Astrocyte of the hippocampus (primary cell): Measurements from ENCODE around the gene IGSF8.

Experiments used
- DNase-seq: peaks from one replicate; pipeline ENCODE4 v3.0.0; 2011; ENCODE audit warnings: low read depth, low spot score

The IGSF8 gene

DNA sequence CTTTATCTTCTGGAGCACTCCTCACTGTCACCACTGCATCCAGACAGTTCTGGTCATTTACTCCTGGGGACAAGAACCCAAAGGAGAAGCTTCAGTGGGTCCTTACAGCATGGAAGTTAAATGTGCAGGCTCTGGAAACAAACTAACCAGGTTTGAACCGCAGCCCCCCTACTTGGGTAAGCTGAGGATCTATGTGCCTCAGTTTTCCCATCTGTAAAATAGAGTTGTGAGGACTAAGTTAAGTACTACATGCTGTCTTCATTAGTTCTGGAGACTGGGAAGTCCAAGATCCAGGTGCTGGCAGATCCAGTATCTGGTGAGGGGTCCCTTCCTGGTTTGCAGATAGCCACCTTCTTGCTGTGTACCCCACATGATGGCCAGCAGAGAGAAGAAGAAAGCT lies 9.1 kb upstream of the IGSF8 start:
- DNase-seq, result no peak

DNA sequence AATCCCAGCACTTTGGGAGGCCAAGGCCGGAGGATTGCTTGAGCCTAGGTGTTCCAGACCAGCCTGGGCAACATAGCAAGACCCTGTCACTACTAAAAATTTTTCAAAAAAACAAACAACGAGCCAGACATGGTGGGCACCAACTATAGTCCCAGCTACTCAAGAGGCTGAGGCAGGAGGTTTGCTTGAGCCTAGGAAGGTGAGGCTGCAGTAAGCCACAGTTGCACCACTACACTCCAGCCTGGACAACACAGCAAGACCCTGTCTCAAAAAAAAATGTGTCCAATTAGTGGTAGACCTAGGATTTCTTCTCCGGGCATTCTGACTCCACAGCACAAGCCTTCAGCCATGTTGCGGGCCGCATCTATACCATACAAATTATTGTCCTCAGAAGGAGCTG lies 6.7 kb upstream of the IGSF8 start:
- DNase-seq, result no peak

DNA sequence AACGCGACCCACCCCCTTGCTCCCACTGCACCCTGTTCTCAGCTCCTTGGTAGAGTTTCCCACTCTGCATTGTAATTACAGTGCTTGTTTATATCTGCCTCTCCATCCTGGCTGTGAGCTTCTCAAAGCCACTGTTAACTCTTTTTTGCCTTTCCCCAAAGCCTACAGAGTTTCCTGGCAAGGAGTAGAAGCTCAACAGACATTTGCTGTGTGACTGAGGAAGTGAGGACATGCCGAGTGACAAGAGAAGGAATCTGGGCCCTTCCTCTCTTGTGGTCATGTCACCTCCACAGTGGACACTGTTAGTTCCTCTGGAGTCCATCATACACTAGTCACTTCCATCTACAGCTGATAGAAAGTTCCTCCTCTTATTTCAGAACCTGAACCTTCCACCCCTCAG lies 6.1 kb upstream of the IGSF8 start:
- no peak for DNase-seq

DNA sequence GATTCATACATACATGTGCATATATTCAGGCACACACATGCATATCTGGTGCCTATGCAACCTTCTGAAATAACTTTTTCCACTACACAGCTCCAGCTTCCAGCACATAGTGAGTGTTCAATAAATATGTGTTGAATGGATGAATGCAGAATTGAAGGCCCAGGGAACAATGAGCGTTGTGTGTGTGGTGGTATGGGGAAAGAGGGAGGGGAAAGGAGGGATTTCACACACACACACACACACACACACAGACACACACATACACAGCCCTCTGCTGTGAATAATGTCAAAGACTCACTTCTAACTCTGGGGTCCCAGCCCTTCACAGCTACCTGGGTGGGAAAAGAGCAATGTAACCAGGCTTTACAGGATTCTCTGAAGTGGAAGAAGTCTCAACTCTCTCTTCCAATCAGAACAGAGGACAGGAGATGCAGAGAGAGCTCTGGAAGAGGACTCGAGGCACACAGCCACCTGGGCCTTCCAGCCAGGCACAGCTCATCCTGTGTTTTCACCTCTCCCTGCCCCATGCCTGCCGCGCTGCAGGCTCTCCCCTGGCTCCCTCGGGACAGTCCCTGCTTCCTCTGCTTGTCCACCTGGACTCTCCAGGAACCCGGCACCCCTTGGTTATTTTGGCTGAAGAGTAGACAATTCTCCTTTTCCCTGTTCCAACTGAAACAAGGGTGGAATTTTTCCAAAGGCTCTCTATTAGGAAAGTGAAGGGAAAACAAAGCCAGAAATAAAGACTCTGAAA lies 5.4 kb upstream of the IGSF8 start:
- DNase-seq, result no peak

DNA sequence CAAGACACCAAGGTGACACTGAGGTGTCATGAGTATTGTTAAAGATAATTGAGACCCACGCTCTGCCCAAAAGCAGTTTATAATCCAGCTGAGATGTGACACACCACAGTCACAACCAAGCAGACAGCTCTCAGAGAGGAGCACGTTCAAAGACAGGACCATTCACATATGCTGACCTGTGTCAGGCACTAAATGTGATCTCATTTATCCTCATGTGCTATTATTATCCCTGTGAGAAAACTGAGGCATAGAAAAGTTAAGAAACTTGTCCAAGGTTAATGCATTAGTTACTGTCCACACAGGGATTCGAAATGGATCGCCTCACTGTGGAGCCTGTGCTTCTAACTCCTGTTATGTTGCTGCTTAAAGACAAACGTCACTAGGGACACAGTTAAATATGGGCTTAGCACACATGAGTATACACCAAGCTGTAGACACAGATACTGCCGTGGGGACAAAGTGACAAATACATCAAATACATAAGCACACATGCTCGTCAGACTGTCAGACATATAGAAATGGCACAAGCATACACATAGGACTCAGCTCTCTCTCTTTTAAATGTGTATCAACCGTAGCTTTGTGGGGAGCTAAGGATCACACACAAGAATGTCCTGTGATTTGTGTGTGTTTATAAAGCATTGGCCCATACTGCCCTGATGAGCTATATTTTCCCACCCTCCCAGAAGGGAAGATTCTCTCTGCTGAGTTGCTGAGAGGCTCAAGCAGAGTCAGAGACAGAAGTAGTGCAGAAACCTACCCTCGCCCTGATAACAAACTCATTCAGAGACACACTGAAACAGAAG lies 3.5 kb upstream of the IGSF8 start:
- DNase-seq, result no peak

DNA sequence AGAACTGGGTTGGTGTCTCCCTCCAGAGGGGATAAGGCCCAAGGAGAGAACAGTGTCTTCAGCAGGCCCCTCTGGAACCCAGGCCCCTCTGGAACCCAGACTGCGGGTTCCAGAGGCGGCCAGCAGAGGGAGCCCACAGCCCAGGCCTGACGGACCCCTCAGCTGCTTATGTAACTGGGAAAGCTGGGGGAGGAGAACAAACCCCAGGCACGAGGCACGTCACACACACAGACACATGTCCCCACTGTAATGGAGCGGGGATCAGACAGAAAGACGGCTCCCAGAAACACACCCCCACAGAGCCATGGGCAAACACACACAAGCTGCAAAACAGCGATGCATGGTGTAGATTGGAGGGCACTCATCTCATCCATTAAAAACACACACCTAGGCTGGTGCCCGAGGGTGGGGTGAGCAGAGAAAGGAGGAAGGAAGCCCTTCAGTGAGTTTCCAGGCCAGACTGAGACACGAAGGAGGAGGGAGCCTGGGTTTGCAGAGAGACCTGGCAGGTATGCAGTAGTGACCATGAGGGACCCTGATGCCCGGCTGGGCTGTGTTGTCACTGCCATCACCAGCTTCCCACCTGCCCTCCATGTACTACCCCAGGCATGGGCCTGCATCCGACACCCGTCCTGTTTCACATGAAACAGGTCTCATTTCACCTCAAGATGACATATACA lies 2.8 kb upstream of the IGSF8 start:
- DNase-seq, result peak; percentile 87

DNA sequence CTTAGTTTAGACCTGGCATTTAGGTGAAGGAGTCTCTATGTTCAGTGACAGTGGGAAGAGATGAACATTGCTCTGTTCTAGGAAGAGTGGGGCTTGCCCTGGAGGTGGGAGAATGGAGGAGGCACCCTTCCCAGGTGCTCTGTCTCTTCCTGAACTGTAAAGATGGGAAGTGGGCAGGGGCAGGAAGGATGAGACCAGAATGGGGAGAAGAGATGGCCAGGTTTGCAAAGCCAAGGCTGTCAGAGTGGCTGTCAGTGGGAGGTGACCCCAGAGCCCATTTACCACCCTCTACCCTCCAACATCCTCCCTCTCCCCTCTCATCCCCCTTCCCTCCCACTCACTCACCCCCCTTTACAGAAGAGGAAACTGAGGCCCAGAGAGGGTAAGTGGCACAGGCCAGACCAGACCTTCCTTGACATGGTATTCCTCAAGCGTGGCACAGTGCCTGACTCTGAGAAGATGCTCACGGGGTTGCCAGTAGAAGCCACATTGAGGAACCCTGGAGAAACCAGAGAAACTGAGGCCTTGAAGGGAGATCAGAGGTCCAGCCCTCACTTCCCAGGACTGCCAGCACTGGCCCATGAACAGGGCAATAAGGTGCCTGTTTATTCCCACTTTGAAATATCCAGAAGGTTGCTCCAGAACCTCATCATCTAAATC lies 1.4 kb upstream of the IGSF8 start:
- DNase-seq, result no peak

DNA sequence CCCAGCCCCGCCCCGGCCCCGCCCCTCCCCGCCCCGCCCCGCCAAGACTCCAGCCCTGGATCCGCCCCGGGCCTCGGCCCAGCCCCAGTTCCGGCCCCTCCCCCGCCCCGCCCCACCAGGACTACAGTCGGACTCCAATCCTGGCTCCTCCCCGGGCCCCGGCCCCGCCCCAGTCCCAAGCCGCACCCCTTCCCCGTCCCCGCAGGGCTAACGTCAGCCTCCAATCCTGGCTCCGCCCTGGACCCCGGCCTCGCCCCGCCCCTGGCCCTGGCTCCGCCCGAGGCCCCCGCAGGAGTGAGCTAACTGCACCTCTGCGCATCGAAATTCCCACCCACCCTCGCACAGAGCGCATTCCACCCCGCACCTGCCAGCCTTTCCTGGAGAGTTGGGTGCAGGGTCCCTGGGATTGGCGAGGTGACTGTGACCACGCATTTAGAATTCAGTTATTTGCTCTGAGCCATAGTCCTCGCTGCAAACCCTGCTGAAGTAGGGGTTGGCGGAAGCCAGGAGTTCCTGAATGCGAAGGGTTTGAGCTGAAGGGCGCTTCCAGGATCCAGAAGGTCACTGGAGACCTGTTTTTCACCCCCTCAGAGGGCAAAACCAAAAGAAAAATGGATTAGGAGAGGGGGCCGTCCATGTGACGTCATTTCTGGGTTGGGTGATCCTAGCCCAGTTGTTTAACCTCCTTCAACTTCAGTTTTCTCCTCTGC lies 588 bp upstream of the IGSF8 start:
- peak; percentile 98 for DNase-seq

DNA sequence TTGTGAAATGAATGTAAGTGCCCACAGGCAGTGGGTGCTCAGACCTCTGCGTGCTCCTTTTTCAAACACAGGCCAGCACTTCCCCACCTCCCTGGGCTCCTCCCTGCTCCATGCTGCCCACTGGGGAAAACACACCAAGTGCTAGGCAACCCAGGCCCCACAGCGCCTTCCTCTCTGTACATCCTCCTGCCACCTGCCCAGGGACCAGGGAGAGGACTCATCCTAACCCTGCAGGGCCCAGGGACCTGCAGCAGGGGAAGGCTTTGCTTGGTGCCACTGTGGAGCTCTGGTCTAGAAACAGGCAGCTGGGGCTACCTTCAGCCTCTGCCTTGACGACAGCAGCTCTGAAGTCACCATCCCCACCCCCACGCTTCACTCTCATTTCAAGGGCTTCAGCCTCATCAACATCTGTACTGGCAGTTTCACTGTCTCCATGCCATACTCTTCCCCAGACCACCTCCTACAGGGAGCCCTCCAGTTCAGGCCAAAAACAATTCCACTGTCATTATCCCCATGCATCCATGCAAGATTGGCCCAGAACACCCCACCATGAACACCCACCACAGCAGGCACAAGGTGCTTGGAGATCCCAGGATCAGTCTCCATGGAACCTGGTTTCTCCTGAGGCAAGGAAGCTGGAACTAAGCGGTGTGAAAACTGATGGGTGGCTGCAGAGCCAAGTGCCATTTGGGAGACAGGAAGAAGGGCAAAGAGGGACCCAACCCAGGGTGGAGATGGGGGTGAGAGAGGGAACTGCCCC lies 1.1 kb downstream of the IGSF8 start:
- no peak for DNase-seq

DNA sequence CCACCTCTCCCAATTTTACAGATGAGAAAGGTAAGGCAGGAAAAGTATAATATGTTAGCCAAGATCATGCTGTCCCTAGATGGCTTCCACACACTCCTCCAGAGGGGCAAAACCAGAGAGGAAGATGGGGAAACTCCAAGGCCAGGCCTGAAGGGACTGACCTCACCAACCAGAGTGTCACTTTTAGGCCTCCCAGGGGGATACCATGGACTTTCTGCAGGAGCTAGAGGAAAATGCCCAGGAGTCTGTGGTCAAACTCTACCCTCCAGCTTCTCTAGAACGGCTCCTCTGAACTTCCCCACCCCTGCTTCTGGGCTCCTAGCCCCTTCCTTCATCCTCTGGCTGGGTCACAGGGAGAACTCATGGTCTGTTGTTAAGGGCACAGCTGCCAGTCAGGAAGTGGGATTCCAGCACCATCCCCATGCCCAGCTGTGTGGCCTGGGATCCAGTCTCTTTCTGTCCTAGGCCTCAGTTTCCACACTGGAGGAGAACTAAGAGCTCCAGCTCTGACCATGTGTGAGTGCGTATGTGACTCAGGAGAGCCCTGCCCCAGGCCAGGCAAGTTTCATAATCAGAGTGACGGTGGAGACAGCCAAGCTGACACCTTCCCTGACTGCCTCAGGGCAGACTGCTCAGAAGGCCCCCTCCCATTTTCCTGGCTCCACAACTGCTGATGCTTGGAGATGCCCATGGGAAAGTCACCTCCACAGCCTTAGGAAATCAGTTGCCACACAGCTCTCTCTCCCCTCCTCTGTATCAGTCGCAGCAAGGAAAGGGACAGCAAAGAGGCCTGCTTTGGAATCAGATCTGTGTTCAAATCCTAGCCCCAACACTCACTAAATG lies 1.9 kb downstream of the IGSF8 start:
- no peak for DNase-seq

DNA sequence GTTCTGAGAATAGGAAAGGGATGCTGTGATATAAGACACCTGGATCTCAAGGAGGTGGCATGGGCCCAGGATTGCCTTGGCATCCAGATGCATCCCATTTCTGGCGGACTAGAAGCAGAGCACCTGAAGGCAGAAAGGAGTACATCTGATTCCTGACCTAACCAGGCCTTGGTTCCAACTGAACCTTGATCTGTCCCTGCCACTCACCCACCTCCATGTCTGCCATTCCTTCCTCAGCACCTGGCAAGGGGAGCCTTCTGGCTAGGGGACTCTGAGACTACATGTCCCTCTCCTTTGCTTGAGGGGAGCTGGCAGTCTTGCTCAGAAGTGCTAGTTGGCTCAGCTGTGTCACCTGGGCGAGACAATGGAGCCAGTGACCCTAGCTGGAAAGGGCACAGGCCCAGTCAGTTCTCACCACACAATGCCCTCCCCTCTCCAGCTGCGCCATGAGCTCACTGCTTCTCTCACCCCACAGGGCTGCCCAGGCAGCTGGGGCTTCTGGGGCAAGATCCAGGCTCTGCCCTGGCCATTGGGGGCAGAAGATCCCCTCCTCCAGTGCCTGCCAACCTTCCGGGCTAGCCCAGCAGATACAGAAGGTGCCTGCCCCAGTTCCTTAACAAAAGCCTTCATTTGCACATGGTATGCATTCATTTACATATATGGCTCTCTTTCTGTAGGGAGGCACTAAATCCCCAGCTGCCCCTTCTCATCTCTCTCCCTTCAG lies 2.9 kb downstream of the IGSF8 start:
- no peak for DNase-seq

DNA sequence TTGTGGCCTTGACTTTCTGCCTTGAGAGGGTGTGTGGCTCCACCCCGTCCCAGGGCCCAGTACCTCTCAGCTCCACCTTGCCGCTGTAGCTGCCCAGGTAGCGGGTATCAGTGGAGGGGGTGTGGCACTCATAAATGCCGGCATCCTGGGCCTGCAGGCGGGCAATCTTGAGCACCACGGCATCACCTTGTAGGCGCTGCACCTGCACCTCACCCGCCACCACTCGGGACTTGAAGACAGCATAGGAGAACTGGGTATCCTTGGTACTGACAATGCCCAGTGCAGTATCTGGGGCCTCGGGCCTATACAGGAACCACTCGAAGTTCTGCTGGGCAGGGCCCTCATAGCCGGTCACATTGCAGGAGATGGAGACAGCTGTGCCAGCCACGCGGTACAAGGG lies 3.6 kb downstream of the IGSF8 start:
- DNase-seq, result no peak

DNA sequence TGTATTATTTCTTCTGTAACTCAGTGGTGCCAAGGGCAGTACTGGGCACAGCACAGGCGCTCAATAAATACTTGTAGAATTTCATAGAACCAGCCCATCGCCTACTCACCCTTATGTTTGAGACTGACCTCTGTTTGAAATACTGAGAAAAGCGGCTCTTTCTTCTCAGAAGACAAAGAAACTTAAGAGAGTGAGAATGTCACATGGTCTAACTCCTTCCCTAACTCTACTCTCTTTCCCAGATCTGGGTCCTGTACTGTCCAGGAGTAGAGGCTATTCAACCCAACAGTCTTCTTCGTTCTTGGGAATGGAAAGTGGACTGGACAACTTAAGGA lies 4.2 kb downstream of the IGSF8 start:
- DNase-seq, result no peak

DNA sequence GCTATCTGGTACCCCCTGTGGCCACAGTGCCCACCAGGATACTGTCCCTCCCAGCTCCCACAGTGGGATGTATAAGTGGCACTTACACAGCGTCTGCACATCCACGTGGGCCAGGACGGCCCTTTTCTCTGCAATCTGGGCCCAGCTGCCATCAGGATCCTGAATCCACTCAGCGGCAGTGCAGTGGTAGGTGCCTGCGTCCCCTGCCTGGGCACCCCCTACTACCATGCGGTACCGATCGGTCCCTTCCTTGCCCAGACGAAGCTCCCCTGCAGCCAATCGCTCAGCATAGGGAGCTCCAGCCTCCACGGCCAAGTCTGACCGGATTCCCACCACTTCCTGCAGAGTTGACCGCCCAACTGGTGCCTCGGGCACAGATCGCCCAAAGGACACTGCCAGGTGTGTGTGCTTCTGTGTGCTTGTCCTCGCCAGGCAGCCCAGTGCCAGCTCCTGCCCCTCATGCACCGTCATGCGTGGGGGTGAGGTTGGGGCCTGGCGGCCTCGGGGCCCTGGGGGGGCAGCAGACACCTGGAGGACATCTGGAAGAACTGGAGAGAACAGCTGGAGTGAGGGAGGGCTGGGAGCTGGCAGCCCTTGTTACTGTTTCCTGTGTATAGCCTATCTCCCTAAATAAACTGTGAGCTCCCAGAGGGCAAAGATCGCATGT lies 4.7 kb downstream of the IGSF8 start:
- no peak for DNase-seq

DNA sequence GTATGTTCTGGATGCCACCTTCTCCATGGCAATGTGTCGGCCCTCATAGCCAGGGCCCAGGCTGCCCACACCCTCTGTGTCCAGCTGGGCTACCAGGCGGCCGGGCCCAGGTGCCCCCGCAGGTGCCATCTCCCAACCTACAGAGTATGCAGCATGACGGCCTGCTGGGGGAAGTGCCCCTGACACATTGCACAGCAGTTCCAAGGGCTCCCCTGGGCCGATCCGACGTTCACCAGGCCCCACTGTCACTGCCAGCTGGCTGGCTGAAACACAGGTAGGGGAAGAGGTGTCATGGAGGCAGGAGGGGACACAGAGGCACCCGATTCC lies 5.4 kb downstream of the IGSF8 start:
- DNase-seq, result no peak

DNA sequence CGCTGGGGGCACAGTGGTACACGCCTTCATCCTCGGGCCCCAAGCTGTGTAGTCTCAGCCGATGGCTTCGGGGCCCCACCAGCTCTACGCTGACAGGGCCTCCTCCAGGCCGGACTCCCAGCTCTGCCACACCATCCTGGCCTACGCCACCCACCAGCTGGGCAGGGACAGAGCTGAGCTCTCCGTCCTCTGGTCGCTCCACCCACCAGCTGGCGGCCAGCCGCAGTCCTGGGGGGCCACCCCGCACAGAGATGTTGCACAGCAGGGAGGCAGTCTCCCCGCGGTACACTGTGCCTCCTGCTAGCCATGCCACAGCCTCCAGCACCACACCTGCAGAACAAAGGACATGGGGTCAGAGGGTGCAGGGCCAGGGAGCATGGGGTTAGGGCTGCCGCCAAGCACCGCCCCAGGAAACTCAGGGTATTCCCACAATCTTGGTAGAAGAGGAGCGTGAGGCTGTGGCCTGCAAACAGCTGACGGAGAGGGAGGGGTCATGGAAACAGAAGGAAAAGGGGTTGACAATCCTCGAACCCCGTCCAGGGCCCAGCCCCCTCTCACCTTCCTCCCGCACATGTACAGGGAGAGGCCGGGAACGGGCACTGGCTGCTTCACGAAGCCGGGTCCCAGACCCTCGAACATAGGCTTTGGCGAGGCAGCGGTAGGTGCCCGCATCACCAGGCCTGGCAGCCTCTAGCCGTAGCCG lies 5.9 kb downstream of the IGSF8 start:
- no peak for DNase-seq

DNA sequence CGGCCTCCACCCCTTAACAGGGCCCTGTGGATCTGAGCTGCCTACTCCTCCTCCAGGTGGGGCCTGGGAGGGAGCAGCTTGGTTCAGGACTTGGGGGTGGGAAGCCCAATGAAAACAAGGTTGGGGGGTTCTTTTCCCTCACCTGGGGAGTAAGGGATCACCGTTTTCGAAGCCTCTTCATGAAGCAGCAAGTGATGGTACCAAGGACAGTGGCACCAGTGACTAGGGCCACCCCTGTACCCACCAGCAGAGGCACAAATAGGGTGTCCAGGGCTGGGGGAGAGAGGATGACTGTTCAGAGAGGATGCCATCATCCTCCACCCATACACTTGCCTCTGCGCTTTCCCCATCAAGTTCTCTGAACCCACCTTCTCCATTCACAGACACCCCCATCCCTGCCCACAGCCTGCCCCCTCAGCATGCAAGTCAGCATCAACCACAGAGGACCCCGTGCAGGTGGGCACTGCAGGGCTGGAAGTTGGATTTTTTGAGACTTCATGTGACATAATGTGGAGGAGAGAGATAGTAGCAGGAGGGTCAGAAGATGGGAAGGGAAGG lies 6.7 kb downstream of the IGSF8 start:
- no peak for DNase-seq

DNA sequence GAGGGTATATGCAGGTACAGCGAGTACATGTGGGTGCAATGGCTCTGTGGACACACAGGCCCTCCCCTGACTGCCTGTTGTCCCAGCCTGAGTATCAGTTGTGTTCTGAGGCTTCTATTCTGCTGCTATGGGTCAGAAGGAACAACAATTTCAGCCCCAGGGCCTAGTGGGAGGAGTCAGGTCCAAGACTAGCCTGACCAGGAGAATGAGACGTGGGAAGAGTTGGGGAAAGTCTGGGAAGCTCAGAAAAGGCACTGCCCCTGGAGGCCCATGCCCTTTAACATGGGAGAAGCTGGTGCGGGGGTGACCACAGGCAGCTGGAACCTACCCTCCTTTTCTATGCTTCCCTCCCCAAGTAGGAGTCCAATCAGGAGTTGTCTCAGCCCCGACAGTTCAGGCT lies 7.7 kb downstream of the IGSF8 start:
- DNase-seq, result no peak
